BJ (cell line): Measurements from ENCODE around the gene SGF29. TPM values are rescaled to one million over a fixed set of nuclear protein-coding genes. Genes with fewer than 3 reads are reported as not detected.
"Not testable (repeated sequence)": the region's sequence is repeated elsewhere in the genome, so short reads cannot be mapped to it uniquely, and the experiment has no call there.

Experiments
- CTCF ChIA-PET: fragments of 350-600 bp; formaldehyde crosslinking; extraction: SDS; loops from one replicate; lab custom pipeline; 2021; ENCODE audit warnings: antibody characterized with exemption, inconsistent platforms; lab: Yijun Ruan, JAX
- POLR2A ChIA-PET: fragments of 300-600 bp; sonication (Branson Sonifier 250); formaldehyde crosslinking; extraction: SDS; loops from one replicate; lab custom pipeline; 2021; ENCODE audit warnings: antibody characterized with exemption; lab: Charles Lee
- DNase-seq: peaks from one replicate; pipeline ENCODE4 v3.0.0-alpha.2; 2011; ENCODE audit warnings: low read depth
- H3K27me3 ChIP-seq: 2 replicates; pipeline ENCODE4 v1.6.0; 2011; ENCODE audit warnings: low read length; ENCODE audit not compliant: control insufficient read depth, insufficient read depth
- H3K36me3 ChIP-seq: 2 replicates; pipeline ENCODE4 v1.5.1; 2011; ENCODE audit warnings: low read length; ENCODE audit not compliant: control insufficient read depth, insufficient read depth
- H3K4me3 ChIP-seq: 2 replicates; pipeline ENCODE4 v1.5.1; 2011; ENCODE audit warnings: low read depth, mild to moderate bottlenecking, control low read depth, low read length
- polyA plus RNA-seq: library from polyadenylated mRNA; depleted of rRNA; stranded (reverse); fragments of >200 nt; gene quantifications from 2 replicates; pipeline ENCODE4 v1.2.3, GENCODE V29; 2011
- TF ChIP-seq, protein P1 (sequence below): IDR thresholded peaks from 2 replicates; pipeline ENCODE4 v1.5.1; 2011; ENCODE audit warnings: low read depth, mild to moderate bottlenecking, control low read depth, inconsistent platforms, low read length, moderate library complexity; ENCODE audit not compliant: insufficient read depth

Gene SGF29
- polyA plus RNA-seq, 1 experiment, result 2.4 TPM

DNA sequence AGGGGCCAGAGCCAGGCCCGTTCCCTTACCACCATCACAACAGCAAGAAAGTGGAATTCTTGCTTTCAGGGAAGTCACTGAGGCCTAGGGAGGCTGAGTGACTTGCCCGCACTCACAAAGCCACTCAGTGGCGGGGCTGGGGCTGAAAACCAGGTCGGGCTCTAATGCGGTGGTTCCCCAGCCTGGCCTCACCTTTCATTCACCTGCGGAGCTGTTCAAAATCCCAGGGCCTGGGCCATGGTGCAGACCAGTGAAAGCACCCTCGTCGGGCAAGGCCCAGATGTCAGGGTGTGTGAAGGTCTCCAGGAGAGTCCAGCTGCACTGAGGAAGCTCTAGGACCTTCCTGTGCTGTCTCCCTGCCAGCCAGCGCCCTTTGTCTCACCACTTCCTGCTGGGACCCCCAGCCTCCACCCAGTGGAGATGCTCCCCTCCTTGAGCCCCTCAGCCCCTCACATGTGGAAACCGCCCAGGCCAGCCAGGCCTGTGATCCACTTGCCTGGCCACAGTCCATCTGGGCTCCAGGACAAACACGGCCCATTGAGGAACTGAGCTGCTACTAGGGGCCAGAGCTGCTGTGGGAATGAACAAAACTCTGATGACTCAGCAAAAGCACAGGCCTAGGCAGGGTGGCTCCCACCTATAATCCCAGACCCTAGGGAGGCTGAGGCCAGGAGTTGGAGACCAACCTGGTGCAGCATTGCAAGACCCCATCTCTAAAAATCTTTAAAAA lies 55.3 kb downstream of the SGF29 start:
- DNase-seq, H3K36me3 ChIP-seq, H3K4me3 ChIP-seq, H3K27me3 ChIP-seq, POLR2A ChIA-PET: not testable (repeated sequence)
- CTCF ChIA-PET, result interaction anchor here (1.2 kb wide), 1 partner anchor 288 kb away, joined by 3 read pairs; no protein-coding TSS in a partner anchor

DNA sequence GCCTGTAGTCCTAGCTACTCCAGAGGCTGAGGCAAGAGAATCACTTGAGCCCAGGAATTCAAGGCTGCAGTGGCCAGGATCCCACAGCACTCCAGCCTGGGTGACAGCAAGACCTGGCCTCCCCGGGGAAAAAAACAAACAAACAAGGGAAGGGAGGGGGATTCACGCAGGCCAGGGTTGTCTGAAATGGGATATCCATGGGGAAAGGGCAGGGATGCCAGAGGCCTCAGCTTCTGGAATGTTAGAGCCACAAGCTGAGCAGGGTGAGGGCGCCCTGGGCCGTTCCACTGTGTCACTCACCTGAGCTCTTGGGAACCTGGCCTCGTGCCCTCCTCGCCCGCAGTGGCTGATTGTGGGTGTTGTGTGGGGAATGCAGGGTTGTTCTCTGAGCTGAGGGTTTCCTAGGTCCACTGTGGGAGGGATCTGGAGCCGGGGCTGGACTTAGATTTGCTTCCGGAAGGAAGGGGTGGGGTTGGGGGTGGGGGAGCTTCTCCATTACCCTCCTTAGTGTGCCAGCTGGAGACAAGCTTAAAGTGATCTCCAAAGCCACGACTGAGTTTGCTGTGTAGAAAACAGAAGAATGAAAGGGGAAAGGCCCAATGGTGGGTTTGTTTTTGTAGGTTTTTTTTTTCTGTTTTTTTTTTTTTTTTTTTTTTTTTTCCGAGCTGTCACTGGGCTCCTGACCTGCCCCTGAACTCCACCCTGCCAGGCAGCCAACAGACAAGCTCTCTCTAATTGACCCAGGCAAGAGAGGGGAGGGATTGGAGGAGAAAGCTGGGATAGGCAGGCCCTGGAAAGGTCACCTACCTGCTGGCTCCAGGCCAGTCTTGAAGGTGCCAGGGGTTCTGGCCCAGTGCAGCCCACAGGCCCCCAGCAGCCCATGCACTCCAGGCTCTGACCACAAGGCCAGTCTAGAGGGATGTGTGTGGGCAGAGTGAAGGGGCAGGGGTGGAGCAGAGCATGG lies 56.2 kb downstream of the SGF29 start, which contains the start of gene SULT1A1:
Gene SULT1A1, minus strand, starts transcription at position 414 of the 964 bp plus-strand sequence. CDS start 1,189 bp downstream, outside the sequence.
- TF ChIP-seq, protein P1, sequence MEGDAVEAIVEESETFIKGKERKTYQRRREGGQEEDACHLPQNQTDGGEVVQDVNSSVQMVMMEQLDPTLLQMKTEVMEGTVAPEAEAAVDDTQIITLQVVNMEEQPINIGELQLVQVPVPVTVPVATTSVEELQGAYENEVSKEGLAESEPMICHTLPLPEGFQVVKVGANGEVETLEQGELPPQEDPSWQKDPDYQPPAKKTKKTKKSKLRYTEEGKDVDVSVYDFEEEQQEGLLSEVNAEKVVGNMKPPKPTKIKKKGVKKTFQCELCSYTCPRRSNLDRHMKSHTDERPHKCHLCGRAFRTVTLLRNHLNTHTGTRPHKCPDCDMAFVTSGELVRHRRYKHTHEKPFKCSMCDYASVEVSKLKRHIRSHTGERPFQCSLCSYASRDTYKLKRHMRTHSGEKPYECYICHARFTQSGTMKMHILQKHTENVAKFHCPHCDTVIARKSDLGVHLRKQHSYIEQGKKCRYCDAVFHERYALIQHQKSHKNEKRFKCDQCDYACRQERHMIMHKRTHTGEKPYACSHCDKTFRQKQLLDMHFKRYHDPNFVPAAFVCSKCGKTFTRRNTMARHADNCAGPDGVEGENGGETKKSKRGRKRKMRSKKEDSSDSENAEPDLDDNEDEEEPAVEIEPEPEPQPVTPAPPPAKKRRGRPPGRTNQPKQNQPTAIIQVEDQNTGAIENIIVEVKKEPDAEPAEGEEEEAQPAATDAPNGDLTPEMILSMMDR, result no peak
- no peak for DNase-seq
- ChIA-PET CTCF (interaction anchor here (0.6 to 1.2 kb wide), 2 partner anchors 288 to 1753 kb away, joined by 3 read pairs; no protein-coding TSS in a partner anchor), POLR2A (no interaction called here)
- Histone ChIP-seq H3K36me3 (no peaks in the 10 kb centered on the region), H3K27me3 (no peaks in the 10 kb centered on the region), H3K4me3 (no peak within 1 kb of the TSS)

GRCh38 chr16:28610595-28611191 lies 57.0 kb downstream of the SGF29 start:
- H3K27me3 ChIP-seq, result no peaks in the 10 kb centered on the region
- ChIA-PET CTCF (interaction anchor here (0.6 kb wide), 1 partner anchor 1752 kb away, joined by 3 read pairs; no protein-coding TSS in a partner anchor), POLR2A (no interaction called here)
- no peak for DNase-seq
- no peak overlapping the region for H3K4me3 ChIP-seq
- TF ChIP-seq, protein P1, result no peak
- no peaks in the 10 kb centered on the region for H3K36me3 ChIP-seq

GRCh38 chr16:28612359-28613280 lies 58.9 kb downstream of the SGF29 start:
- CTCF ChIA-PET, DNase-seq, POLR2A ChIA-PET, H3K27me3 ChIP-seq, H3K36me3 ChIP-seq, H3K4me3 ChIP-seq: not testable (repeated sequence)

- H3K27me3 ChIP-seq, CTCF ChIA-PET, H3K36me3 ChIP-seq, H3K4me3 ChIP-seq, DNase-seq, POLR2A ChIA-PET: not testable (repeated sequence)
Measured at GRCh38 chr16:28613912-28614311, 60.2 kb downstream of the SGF29 start.

- CTCF ChIA-PET, H3K27me3 ChIP-seq, POLR2A ChIA-PET, DNase-seq, H3K4me3 ChIP-seq, H3K36me3 ChIP-seq: not testable (repeated sequence)
Measured at GRCh38 chr16:28614561-28614960, 60.8 kb downstream of the SGF29 start.
